OCI-LY1 (cell line): ENCODE results near the gene MICOS13.

ENCODE experiments used
- H2AFZ ChIP-seq: fragments of 200-600 bp; sonication (generic), shearing (Covaris generic); 2 replicates; pipeline ENCODE4 v1.6.0; 2014; ENCODE audit warnings: antibody characterized with exemption, mild to moderate bottlenecking, low read length
- H3F3A ChIP-seq: fragments of 200-600 bp; sonication (generic), shearing (Covaris generic); 2 replicates; pipeline ENCODE4 v1.6.0; 2014; ENCODE audit warnings: mild to moderate bottlenecking, antibody characterized with exemption, low read length, moderate library complexity; ENCODE audit not compliant: insufficient read depth
- H3K27ac ChIP-seq: fragments of 200-600 bp; sonication (generic); 2 replicates; pipeline ENCODE4 v1.5.1; 2014; ENCODE audit warnings: low read length, mixed run types, mild to moderate bottlenecking, low read depth; ENCODE audit not compliant: poor library complexity, severe bottlenecking
- H3K27me3 ChIP-seq: fragments of 200-600 bp; sonication (generic); 2 replicates; pipeline ENCODE4 v1.6.0; 2014; ENCODE audit warnings: antibody characterized with exemption, mild to moderate bottlenecking, low read length, moderate library complexity; ENCODE audit not compliant: insufficient read depth
- H3K36me3 ChIP-seq: fragments of 200-600 bp; sonication (generic); 2 replicates; pipeline ENCODE4 v1.6.1; 2014; ENCODE audit warnings: mild to moderate bottlenecking, antibody characterized with exemption, low read length, moderate library complexity, mixed read lengths; ENCODE audit not compliant: insufficient read depth
- H3K4me1 ChIP-seq: fragments of 200-600 bp; sonication (generic); 2 replicates; pipeline ENCODE4 v1.5.1; 2014; ENCODE audit warnings: mild to moderate bottlenecking, low read length, moderate library complexity; ENCODE audit not compliant: insufficient read depth, severe bottlenecking
- H3K4me2 ChIP-seq: fragments of 200-600 bp; sonication (generic), shearing (Covaris generic); 2 replicates; pipeline ENCODE4 v1.6.1; 2014; ENCODE audit warnings: low read length
- H3K4me3 ChIP-seq: fragments of 200-600 bp; sonication (generic); 2 replicates; pipeline ENCODE4 v1.5.1; 2014; ENCODE audit warnings: low read length, low read depth, mild to moderate bottlenecking, mixed read lengths; ENCODE audit not compliant: poor library complexity, severe bottlenecking
- H3K79me2 ChIP-seq: fragments of 200-600 bp; shearing (Covaris generic); 2 replicates; pipeline ENCODE4 v1.6.1; 2016; ENCODE audit warnings: mixed run types, low read length, mixed read lengths; ENCODE audit not compliant: insufficient read depth
- H3K9ac ChIP-seq: fragments of 200-600 bp; sonication (generic), shearing (Covaris generic); 2 replicates; pipeline ENCODE4 v1.6.1; 2014; ENCODE audit warnings: mild to moderate bottlenecking, low read length, mixed read lengths
- H3K9me2 ChIP-seq: fragments of 200-600 bp; sonication (generic), shearing (Covaris generic); 2 replicates; pipeline ENCODE4 v1.6.1; 2014; ENCODE audit warnings: low read depth, mild to moderate bottlenecking, low read length, mixed read lengths
- H3K9me3 ChIP-seq: fragments of 200-600 bp; shearing (Covaris generic); 2 replicates; pipeline ENCODE4 v1.6.1; 2014; ENCODE audit warnings: low read length, mixed read lengths
- H4K20me1 ChIP-seq: fragments of 200-600 bp; sonication (generic), shearing (Covaris generic); 2 replicates; pipeline ENCODE4 v1.6.0; 2016; ENCODE audit warnings: mild to moderate bottlenecking, low read length; ENCODE audit not compliant: insufficient read depth
- EZH2 ChIP-seq: fragments of 200-600 bp; sonication (generic), shearing (Covaris generic); IDR thresholded peaks from 2 replicates; pipeline ENCODE4 v1.8.0; 2017; ENCODE audit warnings: borderline replicate concordance, mixed run types, mild to moderate bottlenecking, antibody characterized with exemption, low read length, moderate library complexity, mixed read lengths
- TF ChIP-seq, protein P1 (sequence below): fragments of 200-600 bp; sonication (generic), shearing (Covaris generic); IDR thresholded peaks from 2 replicates; pipeline ENCODE4 v1.5.1; 2017; ENCODE audit warnings: mild to moderate bottlenecking, antibody characterized with exemption, low read length, moderate library complexity, mixed read lengths

The MICOS13 gene

GRCh38 chr19:5642204-5642603 lies 38.1 kb downstream of the MICOS13 start:
- Histone ChIP-seq H3K9ac (no peak overlapping the region), H3K4me3 (no peak overlapping the region), H4K20me1 (0 out of 2 replicates have a peak, but pooled peaks cover 3% of the 10 kb centered on the region), H3K79me2 (peaks cover 66% of the 10 kb centered on the region), H3K9me2 (no peaks in the 10 kb centered on the region), H3K36me3 (peaks cover 87% of the 10 kb centered on the region), H3K9me3 (no peaks in the 10 kb centered on the region), H3K27me3 (no peaks in the 10 kb centered on the region), H3K4me2 (no peak overlapping the region), H3F3A (no peaks in the 10 kb centered on the region), H2AFZ (no peak overlapping the region), H3K4me1 (no peaks in the 10 kb centered on the region), H3K27ac (no peak overlapping the region)
- no peak for TF ChIP-seq EZH2
- TF ChIP-seq, protein P1, sequence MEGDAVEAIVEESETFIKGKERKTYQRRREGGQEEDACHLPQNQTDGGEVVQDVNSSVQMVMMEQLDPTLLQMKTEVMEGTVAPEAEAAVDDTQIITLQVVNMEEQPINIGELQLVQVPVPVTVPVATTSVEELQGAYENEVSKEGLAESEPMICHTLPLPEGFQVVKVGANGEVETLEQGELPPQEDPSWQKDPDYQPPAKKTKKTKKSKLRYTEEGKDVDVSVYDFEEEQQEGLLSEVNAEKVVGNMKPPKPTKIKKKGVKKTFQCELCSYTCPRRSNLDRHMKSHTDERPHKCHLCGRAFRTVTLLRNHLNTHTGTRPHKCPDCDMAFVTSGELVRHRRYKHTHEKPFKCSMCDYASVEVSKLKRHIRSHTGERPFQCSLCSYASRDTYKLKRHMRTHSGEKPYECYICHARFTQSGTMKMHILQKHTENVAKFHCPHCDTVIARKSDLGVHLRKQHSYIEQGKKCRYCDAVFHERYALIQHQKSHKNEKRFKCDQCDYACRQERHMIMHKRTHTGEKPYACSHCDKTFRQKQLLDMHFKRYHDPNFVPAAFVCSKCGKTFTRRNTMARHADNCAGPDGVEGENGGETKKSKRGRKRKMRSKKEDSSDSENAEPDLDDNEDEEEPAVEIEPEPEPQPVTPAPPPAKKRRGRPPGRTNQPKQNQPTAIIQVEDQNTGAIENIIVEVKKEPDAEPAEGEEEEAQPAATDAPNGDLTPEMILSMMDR = no peak

DNA sequence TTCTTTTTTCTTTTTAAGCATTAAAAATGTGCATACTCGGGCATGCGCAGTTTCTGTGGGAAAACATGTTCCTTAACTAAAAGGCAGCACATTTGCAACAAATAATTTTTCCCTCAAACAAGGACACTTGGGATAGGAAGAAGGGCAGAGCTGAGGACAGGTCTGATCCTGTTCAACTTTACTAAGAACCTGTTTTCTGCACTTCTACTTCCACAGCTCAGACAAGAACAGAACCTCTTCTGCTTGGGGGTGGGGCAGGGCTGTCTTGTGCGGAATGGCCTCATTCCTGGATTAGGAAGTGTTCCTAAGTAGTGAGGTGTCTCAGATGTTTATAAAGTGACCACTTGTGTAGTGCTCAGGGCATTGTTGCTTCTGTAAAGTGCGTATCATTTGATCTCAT lies 39.1 kb downstream of the MICOS13 start:
- no peaks in the 10 kb centered on the region for H3K27me3 ChIP-seq
- no peaks in the 10 kb centered on the region for H3F3A ChIP-seq
- H3K9me2 ChIP-seq = no peaks in the 10 kb centered on the region
- H3K4me1 ChIP-seq = no peaks in the 10 kb centered on the region
- H3K27ac ChIP-seq = no peak overlapping the region
- no peak overlapping the region for H3K4me3 ChIP-seq
- TF ChIP-seq, protein P1 = no peak
- TF ChIP-seq EZH2 = no peak
- peaks cover 86% of the 10 kb centered on the region for H3K36me3 ChIP-seq
- H3K79me2 ChIP-seq = peaks cover 75% of the 10 kb centered on the region
- 0 out of 2 replicates have a peak, but pooled peaks cover 5% of the 10 kb centered on the region for H4K20me1 ChIP-seq
- no peak overlapping the region for H2AFZ ChIP-seq
- H3K9me3 ChIP-seq = no peaks in the 10 kb centered on the region
- H3K9ac ChIP-seq = no peak overlapping the region
- H3K4me2 ChIP-seq = no peak overlapping the region

DNA sequence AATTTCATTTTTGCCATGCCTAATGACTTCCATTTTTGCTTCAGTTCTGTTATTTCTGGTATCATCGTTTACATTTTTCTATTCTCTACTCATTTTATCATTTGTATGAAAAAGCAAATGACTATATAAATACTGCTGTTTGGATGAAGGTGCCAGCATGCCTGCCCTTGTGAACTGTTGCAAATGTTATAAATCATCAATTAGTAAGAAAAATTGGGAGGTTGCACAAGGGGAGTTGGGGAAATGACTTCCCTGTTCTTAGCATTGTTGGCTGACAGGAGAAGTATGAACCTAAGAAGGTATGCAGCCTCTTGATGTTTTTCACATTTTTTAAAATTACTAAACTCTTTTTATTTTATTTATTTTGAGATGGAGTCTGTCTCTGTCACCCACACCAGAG lies 42.3 kb downstream of the MICOS13 start:
- no peak overlapping the region for H3K4me3 ChIP-seq
- no peak overlapping the region for H3K4me2 ChIP-seq
- H3K9me2 ChIP-seq = no peaks in the 10 kb centered on the region
- H3K79me2 ChIP-seq = peaks cover 95% of the 10 kb centered on the region
- no peak overlapping the region for H2AFZ ChIP-seq
- no peaks in the 10 kb centered on the region; the same call in 1 of the 2 replicates for H3F3A ChIP-seq
- H3K4me1 ChIP-seq = no peaks in the 10 kb centered on the region
- TF ChIP-seq, protein P1 = no peak
- no peak for TF ChIP-seq EZH2
- H3K27ac ChIP-seq = no peak overlapping the region
- no peak overlapping the region for H3K9ac ChIP-seq
- no peaks in the 10 kb centered on the region for H3K27me3 ChIP-seq
- peaks cover 13% of the 10 kb centered on the region; the same call in 1 of the 2 replicates for H4K20me1 ChIP-seq
- no peaks in the 10 kb centered on the region for H3K9me3 ChIP-seq
- peaks cover 77% of the 10 kb centered on the region for H3K36me3 ChIP-seq
